HL-60 (cell line): ENCODE data around the gene RHEBL1.

Experiments
- DNase-seq, 2 experiments: peaks; one replicate each; pipeline ENCODE4 v3.0.0-alpha.2; 2010 to 2020; ENCODE audit warnings: low read depth in 1 of 2, low spot score in 1 of 2
- H3K27ac ChIP-seq: fragments of 250-450 bp; sonication (Bioruptor Pico); replicated peaks from 2 replicates; pipeline ENCODE4 v1.5.1; 2020; ENCODE audit warnings: mild to moderate bottlenecking, moderate library complexity
- H3K27me3 ChIP-seq: fragments of 250-450 bp; sonication (Bioruptor Pico); 2 replicates; pipeline ENCODE4 v1.5.1; 2021; ENCODE audit warnings: mild to moderate bottlenecking, moderate library complexity; ENCODE audit not compliant: insufficient read depth, poor library complexity, severe bottlenecking
- H3K4me3 ChIP-seq: replicated peaks from 2 replicates; pipeline ENCODE4 v1.5.1; 2011; ENCODE audit warnings: mild to moderate bottlenecking, control low read depth, low read length; ENCODE audit not compliant: insufficient read depth
- GABPA ChIP-seq: IDR thresholded peaks from 2 replicates; pipeline ENCODE4 v1.6.1; 2012; ENCODE audit warnings: low read depth
- POLR2AphosphoS5 ChIP-seq: IDR thresholded peaks from 2 replicates; pipeline ENCODE4 v1.6.1; 2012; ENCODE audit warnings: low read depth
- SPI1 ChIP-seq: IDR thresholded peaks from 2 replicates; pipeline ENCODE4 v1.6.1; 2012; ENCODE audit warnings: low read depth, mild to moderate bottlenecking, borderline replicate concordance
- TF ChIP-seq, protein P1 (sequence below): IDR thresholded peaks from one replicate; pipeline ENCODE4 v1.5.1; 2011; ENCODE audit warnings: low read length, control low read depth, inconsistent platforms; ENCODE audit not compliant: insufficient read depth
- TF ChIP-seq, protein P2 (sequence below): IDR thresholded peaks from 2 replicates; pipeline ENCODE4 v1.6.1; 2012; ENCODE audit warnings: low read depth; ENCODE audit not compliant: insufficient replicate concordance

Gene RHEBL1

DNA sequence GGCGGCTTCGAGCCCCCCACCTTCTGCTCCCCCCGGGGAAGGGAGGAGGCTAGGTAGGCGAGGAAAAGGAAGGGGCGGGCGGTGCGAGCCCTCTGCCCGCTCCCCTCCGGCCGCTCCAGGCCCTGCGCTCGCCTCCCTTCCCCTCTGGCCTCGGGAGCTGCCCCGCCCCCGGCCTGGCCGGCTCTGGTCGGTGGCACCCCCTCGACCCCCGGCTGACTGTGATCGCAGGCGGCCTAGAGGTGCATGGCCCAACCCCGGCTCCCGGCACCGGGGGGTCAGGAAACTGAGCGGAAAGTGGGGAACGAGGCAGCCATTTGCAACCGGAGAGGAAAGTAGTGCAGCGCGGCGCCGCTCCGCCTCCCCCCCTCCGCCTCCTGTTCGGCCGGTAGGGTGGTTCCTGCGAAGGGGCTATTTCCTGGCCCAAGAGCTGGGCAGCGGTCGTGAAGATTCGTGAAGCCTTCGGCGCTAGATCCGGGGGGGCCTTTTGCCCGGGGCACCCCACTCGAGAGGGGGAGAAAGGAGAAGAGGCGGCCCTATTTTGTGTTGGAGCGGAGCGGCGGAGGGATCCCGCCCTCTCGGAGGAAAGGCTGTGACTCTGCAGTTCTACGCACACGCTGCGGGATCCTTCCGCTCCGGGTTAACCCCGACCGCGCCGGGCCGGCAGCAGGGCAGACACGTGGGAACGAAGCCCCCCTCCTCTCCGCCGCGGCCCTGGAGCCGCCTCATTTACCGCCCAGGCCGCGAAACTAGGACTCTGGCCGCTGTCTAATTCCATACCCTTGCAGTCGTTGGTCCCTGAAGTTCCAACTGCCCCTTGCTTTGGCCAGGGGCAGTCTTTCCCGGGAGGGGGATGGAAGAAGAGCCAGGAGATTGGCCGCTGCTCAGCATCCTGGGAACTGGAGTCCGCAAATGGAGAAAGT lies 9.3 kb downstream of the RHEBL1 start, which contains the start of gene KMT2D:
TSS of gene KMT2D (minus strand) at position 558 of the 920 bp plus-strand sequence. CDS start 5,470 bp downstream, outside the sequence.
- Histone ChIP-seq H3K27me3 (no peaks in the 10 kb centered on the region), H3K27ac (peak within 1 kb of the TSS; percentile 100), H3K4me3 (peak within 1 kb of the TSS; percentile 71)
- DNase-seq: peak; percentile 92 to 93
- TF ChIP-seq, protein P1, sequence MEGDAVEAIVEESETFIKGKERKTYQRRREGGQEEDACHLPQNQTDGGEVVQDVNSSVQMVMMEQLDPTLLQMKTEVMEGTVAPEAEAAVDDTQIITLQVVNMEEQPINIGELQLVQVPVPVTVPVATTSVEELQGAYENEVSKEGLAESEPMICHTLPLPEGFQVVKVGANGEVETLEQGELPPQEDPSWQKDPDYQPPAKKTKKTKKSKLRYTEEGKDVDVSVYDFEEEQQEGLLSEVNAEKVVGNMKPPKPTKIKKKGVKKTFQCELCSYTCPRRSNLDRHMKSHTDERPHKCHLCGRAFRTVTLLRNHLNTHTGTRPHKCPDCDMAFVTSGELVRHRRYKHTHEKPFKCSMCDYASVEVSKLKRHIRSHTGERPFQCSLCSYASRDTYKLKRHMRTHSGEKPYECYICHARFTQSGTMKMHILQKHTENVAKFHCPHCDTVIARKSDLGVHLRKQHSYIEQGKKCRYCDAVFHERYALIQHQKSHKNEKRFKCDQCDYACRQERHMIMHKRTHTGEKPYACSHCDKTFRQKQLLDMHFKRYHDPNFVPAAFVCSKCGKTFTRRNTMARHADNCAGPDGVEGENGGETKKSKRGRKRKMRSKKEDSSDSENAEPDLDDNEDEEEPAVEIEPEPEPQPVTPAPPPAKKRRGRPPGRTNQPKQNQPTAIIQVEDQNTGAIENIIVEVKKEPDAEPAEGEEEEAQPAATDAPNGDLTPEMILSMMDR: no peak
- peak; percentile 83; the same call in 1 of the 2 replicates for TF ChIP-seq POLR2AphosphoS5
- TF ChIP-seq, protein P2, sequence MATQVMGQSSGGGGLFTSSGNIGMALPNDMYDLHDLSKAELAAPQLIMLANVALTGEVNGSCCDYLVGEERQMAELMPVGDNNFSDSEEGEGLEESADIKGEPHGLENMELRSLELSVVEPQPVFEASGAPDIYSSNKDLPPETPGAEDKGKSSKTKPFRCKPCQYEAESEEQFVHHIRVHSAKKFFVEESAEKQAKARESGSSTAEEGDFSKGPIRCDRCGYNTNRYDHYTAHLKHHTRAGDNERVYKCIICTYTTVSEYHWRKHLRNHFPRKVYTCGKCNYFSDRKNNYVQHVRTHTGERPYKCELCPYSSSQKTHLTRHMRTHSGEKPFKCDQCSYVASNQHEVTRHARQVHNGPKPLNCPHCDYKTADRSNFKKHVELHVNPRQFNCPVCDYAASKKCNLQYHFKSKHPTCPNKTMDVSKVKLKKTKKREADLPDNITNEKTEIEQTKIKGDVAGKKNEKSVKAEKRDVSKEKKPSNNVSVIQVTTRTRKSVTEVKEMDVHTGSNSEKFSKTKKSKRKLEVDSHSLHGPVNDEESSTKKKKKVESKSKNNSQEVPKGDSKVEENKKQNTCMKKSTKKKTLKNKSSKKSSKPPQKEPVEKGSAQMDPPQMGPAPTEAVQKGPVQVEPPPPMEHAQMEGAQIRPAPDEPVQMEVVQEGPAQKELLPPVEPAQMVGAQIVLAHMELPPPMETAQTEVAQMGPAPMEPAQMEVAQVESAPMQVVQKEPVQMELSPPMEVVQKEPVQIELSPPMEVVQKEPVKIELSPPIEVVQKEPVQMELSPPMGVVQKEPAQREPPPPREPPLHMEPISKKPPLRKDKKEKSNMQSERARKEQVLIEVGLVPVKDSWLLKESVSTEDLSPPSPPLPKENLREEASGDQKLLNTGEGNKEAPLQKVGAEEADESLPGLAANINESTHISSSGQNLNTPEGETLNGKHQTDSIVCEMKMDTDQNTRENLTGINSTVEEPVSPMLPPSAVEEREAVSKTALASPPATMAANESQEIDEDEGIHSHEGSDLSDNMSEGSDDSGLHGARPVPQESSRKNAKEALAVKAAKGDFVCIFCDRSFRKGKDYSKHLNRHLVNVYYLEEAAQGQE: peak; percentile 66
- peak; percentile 50 for TF ChIP-seq GABPA
- TF ChIP-seq SPI1: peak; percentile 28; the same call in 1 of the 2 replicates

DNA sequence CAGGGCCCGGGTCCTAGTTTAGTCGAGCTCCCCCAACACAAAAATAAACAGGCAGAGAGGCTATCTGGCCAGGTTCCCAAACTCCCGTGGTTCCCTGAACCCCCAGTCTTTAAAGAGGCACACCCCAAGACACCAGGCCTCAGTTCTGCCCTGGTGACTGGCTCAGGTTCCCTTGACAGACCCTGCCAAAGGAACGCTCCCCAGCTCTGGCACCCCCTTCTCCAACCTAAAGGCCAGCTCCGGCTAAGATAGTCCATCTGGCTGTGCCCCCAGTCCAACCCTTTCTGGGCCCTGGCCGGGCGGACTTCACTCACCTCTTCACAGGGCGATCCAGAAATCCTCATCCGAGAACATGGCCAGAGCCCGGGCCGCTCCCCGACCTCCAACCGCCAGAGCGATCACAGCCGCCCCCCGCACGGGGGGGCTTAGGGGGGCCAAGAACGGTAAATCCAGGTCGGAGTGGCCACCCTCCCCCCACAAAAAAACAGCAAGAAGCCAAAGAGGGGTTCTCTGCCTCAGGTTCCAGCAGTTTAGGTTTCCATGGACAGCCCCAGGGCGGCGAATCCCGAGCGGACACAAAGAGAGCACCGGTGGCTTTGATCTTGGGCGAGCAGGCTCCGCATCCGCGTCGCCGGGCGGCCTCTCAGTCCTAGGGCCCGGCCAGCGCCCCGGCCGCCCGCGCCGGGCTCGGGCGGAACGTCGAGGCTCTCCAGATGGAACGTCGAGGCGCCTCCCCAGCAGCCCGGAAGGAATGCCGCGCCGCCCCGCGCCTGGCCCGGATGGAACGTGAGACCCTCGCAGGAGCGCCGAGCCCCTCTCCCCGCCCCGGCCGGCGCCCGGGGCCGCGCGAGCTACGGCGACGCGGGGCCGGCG lies 10.2 kb downstream of the RHEBL1 start:
- no peak for DNase-seq
- no peaks in the 10 kb centered on the region for H3K27me3 ChIP-seq
- peak overlapping the region; percentile 100 for H3K27ac ChIP-seq
- H3K4me3 ChIP-seq: peak overlapping the region; percentile 71
- TF ChIP-seq GABPA (no peak), SPI1 (no peak), POLR2AphosphoS5 (no peak)
- TF ChIP-seq, protein P1: no peak
- TF ChIP-seq, protein P2: no peak

DNA sequence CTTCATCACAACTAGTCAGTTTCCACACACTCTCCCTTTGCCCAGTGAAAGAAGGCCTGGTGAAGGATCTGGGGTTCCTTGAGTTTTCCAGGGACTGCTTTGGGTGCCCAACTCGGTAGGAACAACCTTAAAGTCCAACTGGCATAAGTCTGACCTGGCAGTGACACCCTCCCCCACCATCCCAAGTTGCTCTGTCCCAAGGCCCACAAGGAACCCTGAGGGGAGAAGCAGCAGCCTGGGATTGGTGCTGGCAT lies 10.8 kb downstream of the RHEBL1 start:
- TF ChIP-seq SPI1: no peak
- TF ChIP-seq POLR2AphosphoS5: no peak
- TF ChIP-seq, protein P1: no peak
- TF ChIP-seq, protein P2: no peak
- no peak for TF ChIP-seq GABPA
- Histone ChIP-seq H3K4me3 (peak overlapping the region; percentile 71), H3K27ac (peak overlapping the region; percentile 100), H3K27me3 (no peaks in the 10 kb centered on the region)
- no peak for DNase-seq
